Testis (tissue), 2 donors: Measurements from ENCODE around the gene C2orf76.

Experiments
- CTCF ChIP-seq, 3 experiments: fragments of 450-650 bp in 2 of 3; fragments of 200-600 bp in 1 of 3; sonication (generic) in 1 of 3; IDR thresholded peaks; one replicate each; pipeline ENCODE4 v1.5.1; 2016 to 2019; ENCODE audit warnings: antibody characterized with exemption in 3 of 3, mild to moderate bottlenecking in 2 of 3, moderate library complexity in 1 of 3
- POLR2A ChIP-seq: fragments of 450-650 bp; IDR thresholded peaks from one replicate; pipeline ENCODE4 v1.6.1; 2017; ENCODE audit warnings: antibody characterized with exemption, mild to moderate bottlenecking, moderate library complexity

GRCh38 chr2:119359774-119360173, 6.9 kb downstream of the C2orf76 start:
- TF ChIP-seq CTCF (IDR thresholded peaks at IDR 0.05) (no peak), POLR2A (no peak)
